NCI-H226 (cell line): ENCODE measurements around the gene HSD3B7.
A peak's percentile ranks its signal among the peaks of the same experiment; 100 is the strongest.

ENCODE experiments used
- DNase-seq: peaks from one replicate; pipeline ENCODE4 v3.0.0-alpha.2; 2015

HSD3B7 gene

GRCh38 chr16:30957456-30958174 is 27.4 kb upstream of the HSD3B7 start, which contains the start of gene SETD1A:
TSS of gene SETD1A (plus strand) at chr16:30957754. CDS start at chr16:30958732, 978 bp downstream.
- peak; percentile 92 for DNase-seq

- DNase-seq, result peak; percentile 56
Measured at GRCh38 chr16:30958175-30959079, 26.6 kb upstream of the HSD3B7 start.

- no peak for DNase-seq
Measured at GRCh38 chr16:30961384-30961783, 23.6 kb upstream of the HSD3B7 start.

GRCh38 chr16:30963925-30964511 is 21.0 kb upstream of the HSD3B7 start:
- no peak for DNase-seq

- DNase-seq, result no peak
Measured at GRCh38 chr16:30964574-30965226, 20.3 kb upstream of the HSD3B7 start.

- no peak for DNase-seq
Measured at GRCh38 chr16:30965436-30965835, 19.6 kb upstream of the HSD3B7 start.

- no peak for DNase-seq
Measured at GRCh38 chr16:30966033-30966619, 18.9 kb upstream of the HSD3B7 start.

GRCh38 chr16:30967795-30968194 is 17.2 kb upstream of the HSD3B7 start:
- no peak for DNase-seq

GRCh38 chr16:30969246-30969842 is 15.7 kb upstream of the HSD3B7 start:
- DNase-seq, result no peak

- DNase-seq, result no peak
Measured at GRCh38 chr16:30971298-30971697, 13.7 kb upstream of the HSD3B7 start.

- no peak for DNase-seq
Measured at GRCh38 chr16:30972872-30973271, 12.1 kb upstream of the HSD3B7 start.

GRCh38 chr16:30974348-30974747 is 10.7 kb upstream of the HSD3B7 start:
- DNase-seq, result no peak

GRCh38 chr16:30976486-30976885 is 8.5 kb upstream of the HSD3B7 start:
- no peak for DNase-seq

- no peak for DNase-seq
Measured at GRCh38 chr16:30977502-30977901, 7.5 kb upstream of the HSD3B7 start.

- no peak for DNase-seq
Measured at GRCh38 chr16:30979170-30980022, 5.6 kb upstream of the HSD3B7 start.

- no peak for DNase-seq
Measured at GRCh38 chr16:30980023-30980371, 5.0 kb upstream of the HSD3B7 start.

- no peak for DNase-seq
Measured at GRCh38 chr16:30980434-30980833, 4.6 kb upstream of the HSD3B7 start.

- DNase-seq, result no peak
Measured at GRCh38 chr16:30980959-30981358, 4.0 kb upstream of the HSD3B7 start.

- no peak for DNase-seq
Measured at GRCh38 chr16:30982548-30983288, 2.3 kb upstream of the HSD3B7 start.

GRCh38 chr16:30983289-30983889 is 1.6 kb upstream of the HSD3B7 start:
- DNase-seq, result no peak
